ENCODE results near the gene IRX2. TPM values are rescaled to one million over a fixed set of nuclear protein-coding genes. Genes with fewer than 3 reads are reported as not detected.

The IRX2 gene
- total RNA-seq, 1 experiment from 2014 or later, result not detected

DNA sequence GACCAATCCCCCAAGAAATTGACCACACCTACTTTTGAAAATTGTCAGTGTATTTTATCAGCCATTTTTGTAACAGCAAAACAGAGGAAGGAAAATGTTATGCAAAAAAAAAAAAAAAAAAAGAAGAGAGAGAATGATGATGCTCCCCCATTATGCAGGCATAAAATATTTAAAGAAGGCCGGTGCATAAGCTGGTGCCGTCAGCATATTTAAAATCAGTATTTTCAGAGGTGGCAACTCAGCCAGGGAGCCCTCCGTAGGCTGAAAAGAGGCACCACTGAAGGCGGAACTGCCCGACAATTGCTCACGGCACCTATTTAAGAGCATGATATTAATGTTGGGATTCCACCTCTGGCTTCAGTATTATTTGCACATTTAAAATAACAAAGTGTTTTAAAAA lies 33.4 kb downstream of the IRX2 start:
- ChIA-PET POLR2A (ENCODE audit: low non-redundant PET) (no interaction called here), CTCF (no interaction called here)
- no peaks in the 10 kb centered on the region for H3K36me3 ChIP-seq (ENCODE audit: insufficient read depth, low read length, poor library complexity, severe bottlenecking)
- H3K9me3 ChIP-seq (ENCODE audit: low read depth, low read length, poor library complexity, severe bottlenecking), result peaks cover 25% of the 10 kb centered on the region
- intact Hi-C loops (cut with micrococcal nuclease; ENCODE audit: unreplicated experiment), result no loop called here
- no peak overlapping the region for H3K4me3 ChIP-seq (ENCODE audit: low read depth, low read length, poor library complexity, severe bottlenecking)
- H3K27me3 ChIP-seq (replicated peaks; ENCODE audit: insufficient read depth, low read depth, low read length, poor library complexity), result no peaks in the 10 kb centered on the region
- no peak for DNase-seq (ENCODE audit: low spot score)
- no peaks in the 10 kb centered on the region for H3K4me1 ChIP-seq (ENCODE audit: insufficient read depth, low read length, poor library complexity, severe bottlenecking)
- TF ChIP-seq, protein P1, sequence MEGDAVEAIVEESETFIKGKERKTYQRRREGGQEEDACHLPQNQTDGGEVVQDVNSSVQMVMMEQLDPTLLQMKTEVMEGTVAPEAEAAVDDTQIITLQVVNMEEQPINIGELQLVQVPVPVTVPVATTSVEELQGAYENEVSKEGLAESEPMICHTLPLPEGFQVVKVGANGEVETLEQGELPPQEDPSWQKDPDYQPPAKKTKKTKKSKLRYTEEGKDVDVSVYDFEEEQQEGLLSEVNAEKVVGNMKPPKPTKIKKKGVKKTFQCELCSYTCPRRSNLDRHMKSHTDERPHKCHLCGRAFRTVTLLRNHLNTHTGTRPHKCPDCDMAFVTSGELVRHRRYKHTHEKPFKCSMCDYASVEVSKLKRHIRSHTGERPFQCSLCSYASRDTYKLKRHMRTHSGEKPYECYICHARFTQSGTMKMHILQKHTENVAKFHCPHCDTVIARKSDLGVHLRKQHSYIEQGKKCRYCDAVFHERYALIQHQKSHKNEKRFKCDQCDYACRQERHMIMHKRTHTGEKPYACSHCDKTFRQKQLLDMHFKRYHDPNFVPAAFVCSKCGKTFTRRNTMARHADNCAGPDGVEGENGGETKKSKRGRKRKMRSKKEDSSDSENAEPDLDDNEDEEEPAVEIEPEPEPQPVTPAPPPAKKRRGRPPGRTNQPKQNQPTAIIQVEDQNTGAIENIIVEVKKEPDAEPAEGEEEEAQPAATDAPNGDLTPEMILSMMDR (conservative IDR thresholded peaks at IDR 0.05; ENCODE audit: low read depth, low read length), result no peak
- no peak for TF ChIP-seq EZH2 (IDR thresholded peaks at IDR 0.05; ENCODE audit: borderline replicate concordance, low read depth, low read length, poor library complexity, severe bottlenecking)
- H3K27ac ChIP-seq (ENCODE audit: low read depth, low read length, poor library complexity, severe bottlenecking), result no peak overlapping the region
- BruUV-seq (replicated peaks), result no TSS peak

DNA sequence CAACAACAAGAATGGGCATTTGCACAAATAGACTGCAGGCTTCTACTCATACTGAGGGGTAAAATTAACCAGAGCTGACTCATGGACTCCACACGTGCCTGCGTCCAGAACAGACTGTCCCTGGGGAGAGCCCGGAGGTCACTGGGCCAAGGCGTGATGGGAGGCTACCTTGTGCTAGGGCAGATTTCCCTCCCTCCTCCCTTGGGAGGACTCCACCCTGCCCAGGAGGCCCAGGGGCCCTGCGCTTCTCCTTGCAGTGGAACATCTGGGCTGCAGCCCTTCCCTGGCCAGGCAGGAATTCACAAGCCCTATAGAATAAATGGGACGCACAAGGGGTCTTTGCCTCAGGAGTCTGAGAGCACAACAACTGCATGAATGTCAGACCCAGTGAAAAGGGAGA lies 35.6 kb downstream of the IRX2 start:
- ChIA-PET CTCF (no interaction called here), POLR2A (ENCODE audit: low non-redundant PET) (no interaction called here)
- no peaks in the 10 kb centered on the region for H3K27me3 ChIP-seq (replicated peaks; ENCODE audit: insufficient read depth, low read depth, low read length, poor library complexity)
- no peaks in the 10 kb centered on the region for H3K4me1 ChIP-seq (ENCODE audit: insufficient read depth, low read length, poor library complexity, severe bottlenecking)
- TF ChIP-seq EZH2 (IDR thresholded peaks at IDR 0.05; ENCODE audit: borderline replicate concordance, low read depth, low read length, poor library complexity, severe bottlenecking), result no peak
- TF ChIP-seq, protein P1 (conservative IDR thresholded peaks at IDR 0.05; ENCODE audit: low read depth, low read length), result no peak
- BruUV-seq (replicated peaks), result no TSS peak
- H3K4me3 ChIP-seq (ENCODE audit: low read depth, low read length, poor library complexity, severe bottlenecking), result no peak overlapping the region
- H3K9me3 ChIP-seq (ENCODE audit: low read depth, low read length, poor library complexity, severe bottlenecking), result peaks cover 16% of the 10 kb centered on the region
- no peak overlapping the region for H3K27ac ChIP-seq (ENCODE audit: low read depth, low read length, poor library complexity, severe bottlenecking)
- intact Hi-C loops (cut with micrococcal nuclease; ENCODE audit: unreplicated experiment), result no loop called here
- no peak for DNase-seq (ENCODE audit: low spot score)
- no peaks in the 10 kb centered on the region for H3K36me3 ChIP-seq (ENCODE audit: insufficient read depth, low read length, poor library complexity, severe bottlenecking)

DNA sequence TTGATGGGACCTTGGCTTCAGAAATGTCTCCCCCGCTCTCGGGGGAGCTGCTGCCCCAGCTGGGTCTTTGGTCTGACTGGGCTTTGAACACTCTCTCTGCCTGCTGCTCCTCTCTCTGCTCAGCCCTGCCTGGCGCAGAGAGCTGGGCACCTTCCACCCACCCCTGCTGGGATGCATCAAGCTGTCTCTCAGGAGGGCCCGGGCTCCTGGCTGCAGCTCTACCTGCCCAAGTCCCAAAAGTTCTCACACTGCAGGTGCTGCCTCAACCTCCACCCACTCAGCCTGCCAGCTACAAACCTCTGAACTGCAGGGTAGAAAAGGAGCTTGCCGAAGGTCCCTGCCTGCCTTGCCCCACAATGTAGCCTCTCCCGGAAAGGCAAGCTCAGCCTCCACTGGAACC lies 36.7 kb downstream of the IRX2 start:
- Histone ChIP-seq H3K4me1 (ENCODE audit: insufficient read depth, low read length, poor library complexity, severe bottlenecking) (no peaks in the 10 kb centered on the region), H3K9me3 (ENCODE audit: low read depth, low read length, poor library complexity, severe bottlenecking) (peaks cover 16% of the 10 kb centered on the region), H3K27ac (ENCODE audit: low read depth, low read length, poor library complexity, severe bottlenecking) (no peak overlapping the region), H3K36me3 (ENCODE audit: insufficient read depth, low read length, poor library complexity, severe bottlenecking) (no peaks in the 10 kb centered on the region), H3K27me3 (replicated peaks; ENCODE audit: insufficient read depth, low read depth, low read length, poor library complexity) (no peaks in the 10 kb centered on the region), H3K4me3 (ENCODE audit: low read depth, low read length, poor library complexity, severe bottlenecking) (no peak overlapping the region)
- ChIA-PET POLR2A (ENCODE audit: low non-redundant PET) (no interaction called here), CTCF (no interaction called here)
- no peak for TF ChIP-seq EZH2 (IDR thresholded peaks at IDR 0.05; ENCODE audit: borderline replicate concordance, low read depth, low read length, poor library complexity, severe bottlenecking)
- TF ChIP-seq, protein P1 (conservative IDR thresholded peaks at IDR 0.05; ENCODE audit: low read depth, low read length), result no peak
- no peak for DNase-seq (ENCODE audit: low spot score)
- no TSS peak for BruUV-seq (replicated peaks)
- intact Hi-C loops (cut with micrococcal nuclease; ENCODE audit: unreplicated experiment), result no loop called here

Measured in A673 (cell line).